Brain microvascular endothelial cell (primary cell): Measurements from ENCODE around the gene CES4A.
A peak's percentile ranks its signal among the peaks of the same experiment; 100 is the strongest.

Experiments
- DNase-seq: peaks from one replicate; pipeline ENCODE4 v3.0.0-alpha.2; 2020
- H3K27ac ChIP-seq: fragments of 250-450 bp; sonication (Bioruptor Pico); 2 replicates; pipeline ENCODE4 v1.5.1; 2020; ENCODE audit warnings: mild to moderate bottlenecking, moderate library complexity
- H3K27me3 ChIP-seq: fragments of 250-450 bp; sonication (Bioruptor Pico); replicated peaks from 2 replicates; pipeline ENCODE4 v1.5.1; 2020; ENCODE audit warnings: mild to moderate bottlenecking
- H3K36me3 ChIP-seq: fragments of 250-450 bp; sonication (Bioruptor Pico); replicated peaks from 2 replicates; pipeline ENCODE4 v1.5.1; 2020; ENCODE audit warnings: mild to moderate bottlenecking
- H3K4me3 ChIP-seq: 2 replicates; pipeline ENCODE4 v1.5.1; 2011; ENCODE audit warnings: low read depth, mild to moderate bottlenecking, control low read depth, low read length, moderate library complexity
- CTCF ChIP-seq: IDR thresholded peaks from 2 replicates; pipeline ENCODE4 v1.5.1; 2011; ENCODE audit warnings: low read depth, mild to moderate bottlenecking, moderate library complexity, low read length, control low read depth, inconsistent platforms; ENCODE audit errors: missing control alignments
- in situ Hi-C: cut with HindIII; loops from 2 replicates; pipeline ENCODE4 v1.10.0; 2017; ENCODE audit warnings: low sequenced_read_pairs, low pct_ligation_motif_present

The CES4A gene

GRCh38 chr16:66960270-66960669 is 28.1 kb upstream of the CES4A start:
- H3K36me3 ChIP-seq = no peaks in the 10 kb centered on the region
- no peak overlapping the region for H3K4me3 ChIP-seq
- no peak for DNase-seq
- in situ Hi-C loops = no loop called here
- H3K27ac ChIP-seq = no peak overlapping the region
- no peaks in the 10 kb centered on the region for H3K27me3 ChIP-seq
- no peak for TF ChIP-seq CTCF

GRCh38 chr16:66961065-66961744 is 27.2 kb upstream of the CES4A start, which contains the start of gene CES3:
Gene CES3 (plus strand): TSS chr16:66961266. CDS start chr16:66961308, 42 bp downstream.
- no peak within 1 kb of the TSS for H3K27ac ChIP-seq
- in situ Hi-C loops = no loop called here
- TF ChIP-seq CTCF = peak; percentile 92
- no peak within 1 kb of the TSS for H3K4me3 ChIP-seq
- H3K27me3 ChIP-seq = peaks cover 2% of the 10 kb centered on the region
- peak; percentile 67 for DNase-seq
- no peaks in the 10 kb centered on the region for H3K36me3 ChIP-seq

GRCh38 chr16:66961914-66962313 is 26.5 kb upstream of the CES4A start:
- Histone ChIP-seq H3K27me3 (peaks cover 2% of the 10 kb centered on the region), H3K36me3 (no peaks in the 10 kb centered on the region), H3K4me3 (no peak overlapping the region), H3K27ac (no peak overlapping the region)
- no peak for TF ChIP-seq CTCF
- in situ Hi-C loops = no loop called here
- DNase-seq = no peak

GRCh38 chr16:66964049-66964448 is 24.3 kb upstream of the CES4A start:
- no peak for DNase-seq
- H3K27me3 ChIP-seq = peaks cover 2% of the 10 kb centered on the region
- no peaks in the 10 kb centered on the region for H3K36me3 ChIP-seq
- in situ Hi-C loops = no loop called here
- H3K27ac ChIP-seq = no peak overlapping the region
- no peak overlapping the region for H3K4me3 ChIP-seq
- TF ChIP-seq CTCF = no peak

GRCh38 chr16:66968847-66969246 is 19.5 kb upstream of the CES4A start:
- DNase-seq = no peak
- Histone ChIP-seq H3K36me3 (no peaks in the 10 kb centered on the region), H3K4me3 (no peak overlapping the region), H3K27ac (no peak overlapping the region), H3K27me3 (peaks cover 2% of the 10 kb centered on the region)
- no peak for TF ChIP-seq CTCF
- in situ Hi-C loops = no loop called here
